ENCODE measurements around the gene ZSCAN9. TPM values are rescaled to one million over a fixed set of nuclear protein-coding genes. Genes with fewer than 3 reads are reported as not detected.
A peak's percentile ranks its signal among the peaks of the same experiment; 100 is the strongest.

Gene ZSCAN9
- total and polyA plus RNA-seq, 2 of the 13 experiments (the other 11 are each of a cell fraction or from before 2014, with no cell fraction given), result 14.6 to 17.8 TPM

GRCh38 chr6:28266962-28267694 lies 42.1 kb downstream of the ZSCAN9 start, which contains the start of gene ZSCAN26 (continued):
- peak; percentile 97 for TF ChIP-seq ZNF232 (CRISPR knock-in tag; IDR thresholded peaks at IDR 0.05; ENCODE audit: borderline replicate concordance)
- peak; percentile 59; the same call in 1 of the 2 replicates for TF ChIP-seq CCDC6 (CRISPR knock-in tag; IDR thresholded peaks at IDR 0.05)
- TF ChIP-seq ZNF724P (CRISPR knock-in tag; IDR thresholded peaks at IDR 0.05; ENCODE audit: borderline replicate concordance), result no peak; the same call in 1 of the 2 replicates
- TF ChIP-seq RBAK (CRISPR knock-in tag; IDR thresholded peaks at IDR 0.05), result peak; percentile 52; the same call in 1 of the 2 replicates
- TF ChIP-seq ZNF7 (CRISPR knock-in tag; IDR thresholded peaks at IDR 0.05), result no peak
- peak; percentile 94; the same call in 1 of the 2 replicates for TF ChIP-seq ZNF556 (CRISPR knock-in tag; IDR thresholded peaks at IDR 0.05; ENCODE audit: borderline replicate concordance)
- peak; percentile 63; the same call in 1 of the 2 replicates for TF ChIP-seq ZNF784 (CRISPR knock-in tag; IDR thresholded peaks at IDR 0.05; ENCODE audit: borderline replicate concordance)
- peak; percentile 95 for TF ChIP-seq RFXAP (CRISPR knock-in tag; IDR thresholded peaks at IDR 0.05; ENCODE audit: borderline replicate concordance)
- peak; percentile 91 for TF ChIP-seq GATAD1 (CRISPR knock-in tag; IDR thresholded peaks at IDR 0.05)
- peak; percentile 97 for TF ChIP-seq ZNF280B (CRISPR knock-in tag; IDR thresholded peaks at IDR 0.05; ENCODE audit: borderline replicate concordance)
- no peak for TF ChIP-seq ZNF646 (CRISPR knock-in tag; IDR thresholded peaks at IDR 0.05)
